ENCODE measurements around the gene SDHAF2. TPM values are rescaled to one million over a fixed set of nuclear protein-coding genes. Genes with fewer than 3 reads are reported as not detected.
A peak's percentile ranks its signal among the peaks of the same experiment; 100 is the strongest.

SDHAF2 gene
- total and polyA plus RNA-seq, 11 donors, result 25.7 to 124 (median 34.5) TPM

DNA sequence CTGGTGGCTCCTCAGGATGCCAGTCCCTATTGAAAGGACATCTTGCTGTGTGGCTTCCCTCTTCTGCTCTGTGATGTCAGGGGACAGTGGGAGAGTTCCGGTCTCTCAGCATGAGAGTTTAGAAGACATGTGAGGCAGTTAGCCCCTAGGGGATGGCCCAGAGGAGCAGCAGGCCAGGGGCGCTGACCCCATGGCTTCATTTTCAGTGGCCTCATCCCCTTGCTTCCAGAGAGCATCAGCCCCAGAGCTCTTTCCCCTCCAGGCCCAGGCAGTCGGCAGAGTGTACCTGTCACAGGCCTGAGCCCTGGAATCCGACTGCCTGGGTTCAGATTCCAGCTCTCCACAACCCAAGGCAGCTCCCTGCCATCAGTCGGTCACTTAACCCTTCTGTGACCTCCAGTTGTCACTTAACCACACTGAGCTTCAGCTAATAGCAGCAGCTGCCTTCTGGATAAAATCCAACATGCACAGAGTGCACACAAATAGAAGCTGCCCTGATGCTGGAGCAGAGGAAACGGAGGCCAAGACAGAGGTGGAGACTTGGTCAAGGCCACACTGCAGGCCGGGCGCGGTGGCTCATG, 64.5 kb downstream of the SDHAF2 start:
- H3K27ac ChIP-seq, result peak overlapping the region in 8 of 12 donors; percentile 26 to 72 (median 68)
- 39 to 48% (median 42%) methylated on average over 7 to 9 of the region's 9 CpGs for WGBS, 4 donors
- peaks cover 0 to 36% (median 14%) of the 10 kb centered on the region in 12 donors for H3K4me1 ChIP-seq
- H3K36me3 ChIP-seq, result no peaks in the 10 kb centered on the region
- DNase-seq (peak in 4 of 5 donors; percentile 57 to 73 (median 64)), ATAC-seq (peak; percentile 17 to 66 (median 48))
- intact Hi-C loops (cut with DNase I), result no loop called here
- TF ChIP-seq POLR2A (IDR thresholded peaks at IDR 0.05), result no peak
- TF ChIP-seq, protein P1, sequence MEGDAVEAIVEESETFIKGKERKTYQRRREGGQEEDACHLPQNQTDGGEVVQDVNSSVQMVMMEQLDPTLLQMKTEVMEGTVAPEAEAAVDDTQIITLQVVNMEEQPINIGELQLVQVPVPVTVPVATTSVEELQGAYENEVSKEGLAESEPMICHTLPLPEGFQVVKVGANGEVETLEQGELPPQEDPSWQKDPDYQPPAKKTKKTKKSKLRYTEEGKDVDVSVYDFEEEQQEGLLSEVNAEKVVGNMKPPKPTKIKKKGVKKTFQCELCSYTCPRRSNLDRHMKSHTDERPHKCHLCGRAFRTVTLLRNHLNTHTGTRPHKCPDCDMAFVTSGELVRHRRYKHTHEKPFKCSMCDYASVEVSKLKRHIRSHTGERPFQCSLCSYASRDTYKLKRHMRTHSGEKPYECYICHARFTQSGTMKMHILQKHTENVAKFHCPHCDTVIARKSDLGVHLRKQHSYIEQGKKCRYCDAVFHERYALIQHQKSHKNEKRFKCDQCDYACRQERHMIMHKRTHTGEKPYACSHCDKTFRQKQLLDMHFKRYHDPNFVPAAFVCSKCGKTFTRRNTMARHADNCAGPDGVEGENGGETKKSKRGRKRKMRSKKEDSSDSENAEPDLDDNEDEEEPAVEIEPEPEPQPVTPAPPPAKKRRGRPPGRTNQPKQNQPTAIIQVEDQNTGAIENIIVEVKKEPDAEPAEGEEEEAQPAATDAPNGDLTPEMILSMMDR (IDR thresholded peaks at IDR 0.05), result no peak
- H3K4me3 ChIP-seq, result no peak overlapping the region
- H3K27me3 ChIP-seq, result no peaks in the 10 kb centered on the region
- H3K9me3 ChIP-seq, result no peaks in the 10 kb centered on the region

DNA sequence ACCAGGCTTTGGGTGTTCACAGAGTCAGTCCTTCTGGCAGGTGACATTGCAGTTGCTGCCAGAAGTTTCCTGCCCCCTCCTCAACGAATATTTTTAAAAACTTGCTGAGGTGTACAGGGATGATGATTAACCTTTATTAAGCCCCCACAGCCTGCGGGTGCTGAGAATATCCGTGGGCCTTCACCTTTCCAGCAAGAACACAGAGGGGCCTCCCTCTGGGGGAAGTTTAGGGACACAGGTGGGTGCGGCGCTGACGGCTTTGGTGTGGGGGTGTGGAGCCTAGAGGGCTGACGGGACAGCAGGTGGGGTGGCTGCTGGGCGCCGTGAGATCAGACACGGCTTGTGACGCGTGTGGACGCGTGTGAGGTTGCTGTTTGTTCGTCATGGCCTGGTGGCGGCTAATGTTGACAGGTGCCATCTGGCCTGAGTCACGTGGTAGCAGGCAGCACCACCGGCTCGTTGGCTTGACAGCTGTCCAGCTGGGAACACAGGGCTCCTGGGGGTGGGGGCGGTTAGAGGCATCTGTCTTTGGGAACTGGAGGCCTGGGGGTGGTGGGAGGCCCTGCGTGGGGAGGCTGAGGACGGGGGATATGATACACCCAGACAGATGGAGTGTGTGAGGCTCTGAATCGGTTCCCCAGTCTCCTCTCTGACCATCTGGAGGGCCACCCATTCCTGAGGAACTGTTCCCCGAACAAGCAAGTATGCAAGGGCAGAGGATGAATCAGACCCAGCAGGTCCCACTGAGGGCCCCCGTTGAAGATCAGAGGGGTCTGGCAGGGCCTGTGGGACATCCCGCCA, 66.1 kb downstream of the SDHAF2 start:
- Histone ChIP-seq H3K36me3 (no peaks in the 10 kb centered on the region), H3K4me1 (peaks cover 0 to 23% (median 2%) of the 10 kb centered on the region in 12 donors), H3K27me3 (no peaks in the 10 kb centered on the region), H3K27ac (peak overlapping the region in 5 of 12 donors; percentile 46 to 72 (median 68)), H3K9me3 (no peaks in the 10 kb centered on the region), H3K4me3 (no peak overlapping the region)
- 61 to 66% (median 62%) methylated on average over 19 to 26 of the region's 26 CpGs for WGBS, 4 donors
- ATAC-seq (peak in 2 of 4 donors; percentile 35 to 52), DNase-seq (peak in 1 of 5 donors; percentile 61)
- no peak for TF ChIP-seq POLR2A (IDR thresholded peaks at IDR 0.05)
- intact Hi-C loops (cut with DNase I), result no loop called here

Other genes starting within 250 kb of the SDHAF2 start
- gene PGA3, start 226.6 kb upstream of the SDHAF2 start, total RNA-seq, result 1 to 10 TPM in 3 of 9 donors, under 1 TPM in 1, not detected in 5; 0.16 to 3.1 (median 1.4) TPM
- gene PGA3, start 226.6 kb upstream of the SDHAF2 start, polyA plus RNA-seq, result 1 to 10 TPM in 1 of 2 donors, under 1 TPM in 1; 0.21 to 2.7 TPM
- gene PGA4, start 207.8 kb upstream of the SDHAF2 start, total RNA-seq, result 1 to 10 TPM in 3 of 9 donors, under 1 TPM in 3, not detected in 3; 0.21 to 5.9 (median 1.1) TPM
- 1 to 10 TPM in 1 of 2 donors, under 1 TPM in 1; 0.43 to 1.2 TPM for gene PGA4, start 207.8 kb upstream of the SDHAF2 start, polyA plus RNA-seq
- gene PGA5, start 188.9 kb upstream of the SDHAF2 start, total RNA-seq, result 1 to 10 TPM in 1 of 9 donors, under 1 TPM in 4, not detected in 4; 0.14 to 2.2 (median 0.42) TPM
- gene PGA5, start 188.9 kb upstream of the SDHAF2 start, polyA plus RNA-seq, result under 1 TPM; 0.04 to 0.27 TPM
- gene VWCE, start 134.8 kb upstream of the SDHAF2 start, total RNA-seq, result 1 to 10 TPM in 3 of 9 donors, under 1 TPM in 5, not detected in 1; 0.17 to 1.7 (median 0.82) TPM
- gene VWCE, start 134.8 kb upstream of the SDHAF2 start, polyA plus RNA-seq, result under 1 TPM; 0.30 to 0.38 TPM
- 100 to 1,000 TPM; 121 to 156 (median 130) TPM for gene DDB1, start 97.0 kb upstream of the SDHAF2 start, total RNA-seq
- 100 to 1,000 TPM in 1 of 2 donors, 10 to 100 TPM in 1; 78.8 to 158 TPM for gene DDB1, start 97.0 kb upstream of the SDHAF2 start, polyA plus RNA-seq
- 10 to 100 TPM in 8 of 9 donors, 1 to 10 TPM in 1; 10.0 to 31.2 (median 16.8) TPM for gene TKFC, start 96.9 kb upstream of the SDHAF2 start, total RNA-seq
- 10 to 100 TPM; 10.7 to 16.2 TPM for gene TKFC, start 96.9 kb upstream of the SDHAF2 start, polyA plus RNA-seq
- 10 to 100 TPM in 6 of 9 donors, 1 to 10 TPM in 3; 6.7 to 23.9 (median 11.9) TPM for gene CYB561A3, start 68.2 kb upstream of the SDHAF2 start, total RNA-seq
- 10 to 100 TPM in 1 of 2 donors, 1 to 10 TPM in 1; 7.6 to 12.3 TPM for gene CYB561A3, start 68.2 kb upstream of the SDHAF2 start, polyA plus RNA-seq
- 10 to 100 TPM; 15.7 to 27.0 (median 19.0) TPM for gene TMEM138, start 67.8 kb upstream of the SDHAF2 start, total RNA-seq
- gene TMEM138, start 67.8 kb upstream of the SDHAF2 start, polyA plus RNA-seq, result 10 to 100 TPM; 19.5 to 29.3 TPM
- 1 to 10 TPM; 2.8 to 9.3 (median 4.8) TPM for gene TMEM216, start 37.5 kb upstream of the SDHAF2 start, total RNA-seq
- 1 to 10 TPM; 4.5 to 7.1 TPM for gene TMEM216, start 37.5 kb upstream of the SDHAF2 start, polyA plus RNA-seq
- 10 to 100 TPM; 27.3 to 52.4 (median 37.6) TPM for gene CPSF7, start 149 bp upstream of the SDHAF2 start, total RNA-seq
- gene CPSF7, start 149 bp upstream of the SDHAF2 start, polyA plus RNA-seq, result 10 to 100 TPM; 24.3 to 32.4 TPM
- 1 to 10 TPM in 5 of 9 donors, under 1 TPM in 4; 0.15 to 4.2 (median 1.1) TPM for gene LRRC10B, start 78.6 kb downstream of the SDHAF2 start, total RNA-seq
- gene LRRC10B, start 78.6 kb downstream of the SDHAF2 start, polyA plus RNA-seq, result 1 to 10 TPM in 1 of 2 donors, under 1 TPM in 1; 0.76 to 1.3 TPM
- gene SYT7, start 151.0 kb downstream of the SDHAF2 start, total RNA-seq, result 10 to 100 TPM; 12.4 to 22.7 (median 17.4) TPM
- gene SYT7, start 151.0 kb downstream of the SDHAF2 start, polyA plus RNA-seq, result 10 to 100 TPM; 13.0 to 34.7 TPM

Data from heart left ventricle (tissue), 16 donors.